Endodermal cell (in vitro differentiated cells): ENCODE data around the gene HNRNPK. TPM values are rescaled to one million over a fixed set of nuclear protein-coding genes. Genes with fewer than 3 reads are reported as not detected.

ENCODE experiments used
- DNase-seq: peaks from one replicate; pipeline ENCODE4 v3.0.0-alpha.2; 2017
- H3K27ac ChIP-seq: 2 replicates; pipeline ENCODE4 v1.5.1; 2013; ENCODE audit warnings: mild to moderate bottlenecking, low read depth, low read length, moderate library complexity
- H3K27me3 ChIP-seq: 2 replicates; pipeline ENCODE4 v1.6.1; 2013; ENCODE audit warnings: mild to moderate bottlenecking, low read length, moderate library complexity; ENCODE audit not compliant: insufficient read depth, control insufficient read depth, poor library complexity, severe bottlenecking
- H3K36me3 ChIP-seq: 2 replicates; pipeline ENCODE4 v1.7.0; 2013; ENCODE audit warnings: mild to moderate bottlenecking, low read length, moderate library complexity; ENCODE audit not compliant: control insufficient read depth, insufficient read depth
- H3K4me1 ChIP-seq: one replicate; pipeline ENCODE4 v1.7.0; 2013; ENCODE audit warnings: low read length; ENCODE audit not compliant: control insufficient read depth, insufficient read depth
- H3K4me3 ChIP-seq: 2 replicates; pipeline ENCODE4 v1.5.1; 2013; ENCODE audit warnings: mild to moderate bottlenecking, low read length, moderate library complexity
- H3K9ac ChIP-seq: 2 replicates; pipeline ENCODE4 v1.6.1; 2013; ENCODE audit warnings: mild to moderate bottlenecking, low read length, moderate library complexity; ENCODE audit not compliant: poor library complexity, severe bottlenecking; ENCODE audit errors: extremely low read depth
- H3K9me3 ChIP-seq: 2 replicates; pipeline ENCODE4 v1.6.1; 2013; ENCODE audit warnings: mild to moderate bottlenecking, low read length, moderate library complexity; ENCODE audit not compliant: control insufficient read depth
- H3K27ac Mint-ChIP-seq: 2 replicates; pipeline ENCODE4 v1.8.0; 2020; ENCODE audit warnings: mixed read lengths
- H3K27me3 Mint-ChIP-seq: 2 replicates; pipeline ENCODE4 v1.8.0; 2021; ENCODE audit warnings: mild to moderate bottlenecking, mixed read lengths; ENCODE audit not compliant: insufficient read depth
- H3K36me3 Mint-ChIP-seq: 2 replicates; pipeline ENCODE4 v1.8.0; 2020; ENCODE audit warnings: low read depth, mixed read lengths
- H3K4me1 Mint-ChIP-seq: 2 replicates; pipeline ENCODE4 v1.8.0; 2020; ENCODE audit warnings: mixed read lengths
- H3K4me3 Mint-ChIP-seq: 2 replicates; pipeline ENCODE4 v1.8.0; 2020; ENCODE audit warnings: mild to moderate bottlenecking, moderate library complexity, mixed read lengths
- H3K9me3 Mint-ChIP-seq: 2 replicates; pipeline ENCODE4 v1.8.0; 2020; ENCODE audit warnings: mild to moderate bottlenecking, mixed read lengths
- CTCF ChIP-seq: fragments of 200-600 bp; sonication (generic); conservative IDR thresholded peaks from 2 replicates; pipeline ENCODE4 v1.5.0; 2021; ENCODE audit warnings: antibody characterized with exemption, mild to moderate bottlenecking
- WGBS, 2 experiments: methylation state at CpG; one replicate each; pipeline versions ENCODE4 v1.1.5 to v1.1.7; 2013; ENCODE audit warnings: missing lambda C conversion rate in 2 of 2, mixed read lengths in 1 of 2; ENCODE audit not compliant: insufficient coverage in 1 of 2, insufficient read length in 1 of 2; 5-methylcytosine and 5-hydroxymethylcytosine counted together
- total RNA-seq, 2 donors: library from RNA; stranded (reverse); fragmentation: NEBNext Ultra II Directional in 1 of 2; extraction: Animal tissue kit (Norgen Biotek cat#: 25700) in 1 of 2; gene quantifications; 2 replicates in 1 of 2; 3 replicates in 1 of 2; pipeline ENCODE4 v1.2.1, GENCODE V29; 2021

The HNRNPK gene
- total RNA-seq, 2 donors from 2014 or later, result 714 to 780 TPM

DNA sequence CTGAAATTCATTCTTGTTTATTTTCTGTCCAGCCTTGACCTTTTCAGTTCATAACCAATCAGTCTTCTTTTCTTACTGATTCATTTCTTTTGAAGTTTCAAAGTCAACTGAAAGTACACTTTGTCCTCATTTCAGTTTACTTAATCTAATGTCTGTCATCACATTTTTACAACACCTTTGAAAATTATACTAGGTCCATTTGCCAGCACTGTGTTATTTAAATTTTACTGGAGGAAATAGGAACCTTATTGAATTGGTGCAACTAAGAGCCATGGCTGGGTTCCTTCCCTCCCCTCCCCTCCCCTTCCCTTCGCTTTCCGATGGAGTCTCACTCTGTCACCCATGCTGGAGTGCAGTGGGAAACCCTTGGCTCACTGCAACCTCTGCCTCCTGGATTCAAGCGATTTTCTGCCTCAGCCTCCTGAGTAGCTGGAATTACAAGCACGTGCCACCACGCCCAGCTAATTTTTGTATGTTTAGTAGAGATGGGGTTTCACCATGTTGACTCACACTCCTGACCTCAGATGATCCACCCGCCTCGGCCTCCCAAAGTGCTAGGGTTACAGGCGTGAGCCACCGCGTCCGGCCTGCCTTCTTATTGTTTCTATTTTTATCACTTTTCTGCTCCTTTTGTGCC lies 6.9 kb upstream of the HNRNPK start:
- peaks cover 30% of the 10 kb centered on the region for H3K36me3 Mint-ChIP-seq
- H3K36me3 ChIP-seq, result peaks cover 18% of the 10 kb centered on the region
- H3K27ac ChIP-seq, result no peak overlapping the region
- no peak for DNase-seq
- 94 to 98% methylated on average over 3 to 11 of the region's 11 CpGs for WGBS, 2 experiments
- no peaks in the 10 kb centered on the region for H3K4me1 ChIP-seq
- no peak overlapping the region for H3K9ac ChIP-seq
- no peak overlapping the region for H3K27ac Mint-ChIP-seq
- H3K9me3 Mint-ChIP-seq, result no peaks in the 10 kb centered on the region
- no peaks in the 10 kb centered on the region for H3K27me3 Mint-ChIP-seq
- no peak overlapping the region for H3K4me3 ChIP-seq
- H3K4me1 Mint-ChIP-seq, result peaks cover 12% of the 10 kb centered on the region
- no peak overlapping the region for H3K4me3 Mint-ChIP-seq
- H3K9me3 ChIP-seq, result no peaks in the 10 kb centered on the region
- no peaks in the 10 kb centered on the region for H3K27me3 ChIP-seq
- TF ChIP-seq CTCF, result no peak

- Histone ChIP-seq H3K9me3 (no peaks in the 10 kb centered on the region), H3K4me3 (no peak overlapping the region), H3K27ac (no peak overlapping the region), H3K27me3 (no peaks in the 10 kb centered on the region), H3K9ac (no peak overlapping the region), H3K4me1 (no peaks in the 10 kb centered on the region), H3K36me3 (peaks cover 18% of the 10 kb centered on the region)
- no peak overlapping the region for H3K4me3 Mint-ChIP-seq
- no peaks in the 10 kb centered on the region for H3K9me3 Mint-ChIP-seq
- no peaks in the 10 kb centered on the region for H3K27me3 Mint-ChIP-seq
- 85 to 92% methylated on average over 1 to 3 of the region's 3 CpGs for WGBS, 2 experiments
- H3K36me3 Mint-ChIP-seq, result peaks cover 30% of the 10 kb centered on the region
- peaks cover 16% of the 10 kb centered on the region for H3K4me1 Mint-ChIP-seq
- no peak for TF ChIP-seq CTCF
- no peak overlapping the region for H3K27ac Mint-ChIP-seq
- no peak for DNase-seq
These were observed 6.2 kb upstream of the HNRNPK start for GRCh38 chr9:83986195-83986594.

DNA sequence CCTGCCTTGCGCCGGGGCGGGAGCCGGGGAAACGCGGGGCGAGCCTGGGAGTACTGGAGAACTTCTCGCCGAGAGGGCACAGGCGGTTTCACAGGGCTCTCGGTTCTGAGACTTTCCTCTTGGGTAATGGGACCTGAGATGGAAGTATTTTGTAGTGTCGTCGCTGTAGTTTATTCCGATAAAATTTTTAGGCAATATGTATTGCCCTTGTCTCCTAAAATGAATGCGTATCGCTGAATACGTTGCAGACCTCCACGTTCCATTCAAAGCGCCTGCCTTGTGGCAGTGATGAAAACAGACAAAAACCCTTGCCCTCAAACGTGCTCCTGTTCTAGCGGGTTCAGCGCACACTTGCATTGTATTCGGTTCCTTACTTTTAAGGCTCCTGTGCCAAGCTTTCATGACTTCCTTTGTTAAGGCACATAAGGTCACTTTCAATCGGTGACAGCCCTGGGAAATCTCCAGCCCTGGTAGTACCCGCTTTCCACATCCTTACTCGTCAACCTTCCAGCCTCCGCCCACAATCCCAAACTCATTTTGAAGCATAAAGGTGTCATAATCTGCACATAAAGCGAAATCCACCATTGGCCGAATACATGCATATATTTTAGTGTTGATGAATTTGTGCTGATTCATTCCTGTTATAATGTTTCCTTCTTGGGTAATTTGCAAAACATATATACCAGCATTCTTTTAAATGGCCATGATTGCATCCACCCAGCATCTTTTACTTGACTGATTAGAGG lies 1.3 kb upstream of the HNRNPK start:
- H3K27me3 ChIP-seq, result no peaks in the 10 kb centered on the region
- H3K27ac ChIP-seq, result peak overlapping the region; percentile 100
- no peaks in the 10 kb centered on the region for H3K9me3 ChIP-seq
- Mint-ChIP-seq H3K4me3 (peak overlapping the region; percentile 99), H3K27me3 (no peaks in the 10 kb centered on the region), H3K4me1 (peaks cover 25% of the 10 kb centered on the region), H3K9me3 (no peaks in the 10 kb centered on the region), H3K36me3 (peaks cover 34% of the 10 kb centered on the region), H3K27ac (peak overlapping the region; percentile 99)
- peak overlapping the region; percentile 100 for H3K4me3 ChIP-seq
- H3K36me3 ChIP-seq, result peaks cover 28% of the 10 kb centered on the region
- no peaks in the 10 kb centered on the region for H3K4me1 ChIP-seq
- WGBS, 2 experiments, result 0 to 3% methylated on average over 17 to 28 of the region's 29 CpGs
- peak overlapping the region; percentile 100 for H3K9ac ChIP-seq
- TF ChIP-seq CTCF, result no peak
- DNase-seq, result peak; percentile 60
